IPS-20b (cell line): ENCODE measurements around the gene PLAAT3.
"Not testable (repeated sequence)": the region's sequence is repeated elsewhere in the genome, so short reads cannot be mapped to it uniquely, and the experiment has no call there.

ENCODE experiments used
- H3K27ac ChIP-seq: one replicate; pipeline ENCODE4 v1.5.1; 2013; ENCODE audit warnings: low read length
- H3K27me3 ChIP-seq: 2 replicates; pipeline ENCODE4 v1.6.1; 2013; ENCODE audit warnings: mild to moderate bottlenecking, low read length, inconsistent platforms; ENCODE audit not compliant: insufficient read depth
- H3K36me3 ChIP-seq: 2 replicates; pipeline ENCODE4 v1.6.1; 2013; ENCODE audit warnings: low read depth, mild to moderate bottlenecking, inconsistent platforms, low read length, moderate library complexity; ENCODE audit not compliant: insufficient read depth
- H3K4me1 ChIP-seq: 2 replicates; pipeline ENCODE4 v1.6.1; 2013; ENCODE audit warnings: mild to moderate bottlenecking, control low read depth, inconsistent platforms, low read length, moderate library complexity; ENCODE audit not compliant: insufficient read depth
- H3K4me3 ChIP-seq: 2 replicates; pipeline ENCODE4 v1.5.1; 2013; ENCODE audit warnings: mild to moderate bottlenecking, low read length, inconsistent platforms
- H3K9ac ChIP-seq: 2 replicates; pipeline ENCODE4 v1.6.1; 2013; ENCODE audit warnings: low read depth, mild to moderate bottlenecking, inconsistent platforms, low read length, moderate library complexity
- H3K9me3 ChIP-seq: 2 replicates; pipeline ENCODE4 v1.6.1; 2013; ENCODE audit warnings: mild to moderate bottlenecking, low read depth, low read length, inconsistent platforms; ENCODE audit not compliant: insufficient read depth

PLAAT3 gene

GRCh38 chr11:63622323-63622722 lies 8.1 kb upstream of the PLAAT3 start:
- no peak overlapping the region for H3K9ac ChIP-seq
- H3K27ac ChIP-seq, result no peak overlapping the region
- no peaks in the 10 kb centered on the region for H3K9me3 ChIP-seq
- H3K27me3 ChIP-seq, result no peaks in the 10 kb centered on the region
- peaks cover 5% of the 10 kb centered on the region; the same call in 1 of the 2 replicates for H3K4me1 ChIP-seq
- H3K36me3 ChIP-seq, result 0 out of 2 replicates have a peak, but pooled peaks cover 3% of the 10 kb centered on the region
- H3K4me3 ChIP-seq, result no peak overlapping the region

GRCh38 chr11:63621071-63621470 lies 6.8 kb upstream of the PLAAT3 start:
- H3K27ac ChIP-seq, result no peak overlapping the region
- H3K36me3 ChIP-seq, result no peaks in the 10 kb centered on the region
- no peak overlapping the region for H3K9ac ChIP-seq
- no peak overlapping the region for H3K4me3 ChIP-seq
- H3K27me3 ChIP-seq, result no peaks in the 10 kb centered on the region
- H3K4me1 ChIP-seq, result peaks cover 5% of the 10 kb centered on the region; the same call in 1 of the 2 replicates
- no peaks in the 10 kb centered on the region for H3K9me3 ChIP-seq

GRCh38 chr11:63619967-63620366 lies 5.7 kb upstream of the PLAAT3 start:
- no peak overlapping the region for H3K4me3 ChIP-seq
- peaks cover 5% of the 10 kb centered on the region; the same call in 1 of the 2 replicates for H3K4me1 ChIP-seq
- no peak overlapping the region for H3K9ac ChIP-seq
- no peak overlapping the region for H3K27ac ChIP-seq
- H3K9me3 ChIP-seq, result no peaks in the 10 kb centered on the region
- H3K36me3 ChIP-seq, result no peaks in the 10 kb centered on the region
- no peaks in the 10 kb centered on the region for H3K27me3 ChIP-seq

GRCh38 chr11:63617686-63618085 lies 3.5 kb upstream of the PLAAT3 start:
- peaks cover 12% of the 10 kb centered on the region; the same call in 1 of the 2 replicates for H3K27me3 ChIP-seq
- not testable (repeated sequence) for H3K9me3 ChIP-seq, H3K4me1 ChIP-seq, H3K27ac ChIP-seq, H3K9ac ChIP-seq, H3K36me3 ChIP-seq, H3K4me3 ChIP-seq

GRCh38 chr11:63616953-63617352 lies 2.7 kb upstream of the PLAAT3 start:
- Histone ChIP-seq H3K4me1 (peaks cover 3% of the 10 kb centered on the region; the same call in 1 of the 2 replicates), H3K27ac (no peak overlapping the region), H3K4me3 (no peak overlapping the region), H3K9ac (no peak overlapping the region), H3K36me3 (no peaks in the 10 kb centered on the region), H3K27me3 (peaks cover 19% of the 10 kb centered on the region; the same call in 1 of the 2 replicates), H3K9me3 (no peaks in the 10 kb centered on the region)

- peaks cover 28% of the 10 kb centered on the region for H3K4me1 ChIP-seq
- no peak overlapping the region for H3K27ac ChIP-seq
- peak overlapping the region; percentile 43; the same call in 1 of the 2 replicates for H3K9ac ChIP-seq
- H3K9me3 ChIP-seq, result no peaks in the 10 kb centered on the region
- peak overlapping the region; percentile 73 for H3K4me3 ChIP-seq
- peaks cover 24% of the 10 kb centered on the region; the same call in 1 of the 2 replicates for H3K27me3 ChIP-seq
- H3K36me3 ChIP-seq, result no peaks in the 10 kb centered on the region
Measured at GRCh38 chr11:63613517-63614135, 607 bp downstream of the PLAAT3 start.

GRCh38 chr11:63612181-63612580 lies 2.1 kb downstream of the PLAAT3 start:
- Histone ChIP-seq H3K4me1 (peaks cover 30% of the 10 kb centered on the region), H3K9ac (no peak overlapping the region), H3K4me3 (0 out of 2 replicates have a peak overlapping the region, but pooled peaks have one; percentile 73), H3K27ac (no peak overlapping the region), H3K36me3 (no peaks in the 10 kb centered on the region), H3K27me3 (peaks cover 24% of the 10 kb centered on the region; the same call in 1 of the 2 replicates), H3K9me3 (no peaks in the 10 kb centered on the region)

GRCh38 chr11:63611395-63611747 lies 2.9 kb downstream of the PLAAT3 start:
- peak overlapping the region; percentile 46 for H3K4me3 ChIP-seq
- no peak overlapping the region for H3K9ac ChIP-seq
- no peaks in the 10 kb centered on the region for H3K36me3 ChIP-seq
- peaks cover 30% of the 10 kb centered on the region for H3K4me1 ChIP-seq
- H3K27ac ChIP-seq, result no peak overlapping the region
- H3K9me3 ChIP-seq, result no peaks in the 10 kb centered on the region
- H3K27me3 ChIP-seq, result peaks cover 24% of the 10 kb centered on the region; the same call in 1 of the 2 replicates

GRCh38 chr11:63610604-63611394 lies 3.4 kb downstream of the PLAAT3 start:
- H3K9ac ChIP-seq, result no peak overlapping the region; the same call in 1 of the 2 replicates

GRCh38 chr11:63609971-63610580 lies 4.2 kb downstream of the PLAAT3 start:
- H3K27ac ChIP-seq, result no peak overlapping the region
- H3K36me3 ChIP-seq, result no peaks in the 10 kb centered on the region
- H3K4me3 ChIP-seq, result peak overlapping the region; percentile 46; the same call in 1 of the 2 replicates
- H3K9ac ChIP-seq, result no peak overlapping the region; the same call in 1 of the 2 replicates
- peaks cover 24% of the 10 kb centered on the region; the same call in 1 of the 2 replicates for H3K27me3 ChIP-seq
- no peaks in the 10 kb centered on the region for H3K9me3 ChIP-seq
- H3K4me1 ChIP-seq, result peaks cover 30% of the 10 kb centered on the region

More at GRCh38 chr11:63610604-63611394, 3.4 kb downstream of the PLAAT3 start:
- no peaks in the 10 kb centered on the region for H3K9me3 ChIP-seq
- H3K36me3 ChIP-seq, result no peaks in the 10 kb centered on the region
- H3K27ac ChIP-seq, result no peak overlapping the region
- H3K4me3 ChIP-seq, result peak overlapping the region; percentile 46
- H3K27me3 ChIP-seq, result peaks cover 24% of the 10 kb centered on the region; the same call in 1 of the 2 replicates
- H3K4me1 ChIP-seq, result peaks cover 30% of the 10 kb centered on the region

GRCh38 chr11:63609536-63609935 lies 4.7 kb downstream of the PLAAT3 start:
- Histone ChIP-seq H3K9me3 (no peaks in the 10 kb centered on the region), H3K4me3 (no peak overlapping the region), H3K27ac (no peak overlapping the region), H3K36me3 (no peaks in the 10 kb centered on the region), H3K4me1 (peaks cover 30% of the 10 kb centered on the region), H3K9ac (no peak overlapping the region), H3K27me3 (peaks cover 24% of the 10 kb centered on the region; the same call in 1 of the 2 replicates)
